ENCODE results near the gene PLXDC1. TPM values are rescaled to one million over a fixed set of nuclear protein-coding genes. Genes with fewer than 3 reads are reported as not detected.

The PLXDC1 gene
- total and polyA plus RNA-seq, 2 experiments from 2014 or later, result 0.28 to 0.91 TPM

DNA sequence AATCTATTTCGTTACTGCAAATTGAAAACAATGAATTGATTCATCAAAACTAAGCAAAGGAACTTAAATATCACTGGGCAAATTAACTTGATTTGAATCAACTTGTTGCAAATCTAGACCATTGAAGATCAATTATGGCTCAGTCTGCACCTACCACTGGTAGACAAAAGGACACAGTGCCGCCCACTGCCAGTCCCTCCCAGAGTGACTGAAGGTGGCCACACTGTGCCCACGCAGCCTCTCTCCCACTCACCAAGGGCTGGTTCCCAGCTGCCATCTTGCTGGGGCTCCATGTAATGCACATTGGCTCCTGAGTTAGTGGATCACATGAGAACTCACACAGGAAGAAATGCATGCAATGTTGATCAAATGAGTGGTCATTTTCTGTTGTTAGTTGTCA is 78.1 kb downstream of the PLXDC1 start (continued):
- TF ChIP-seq, protein P1, sequence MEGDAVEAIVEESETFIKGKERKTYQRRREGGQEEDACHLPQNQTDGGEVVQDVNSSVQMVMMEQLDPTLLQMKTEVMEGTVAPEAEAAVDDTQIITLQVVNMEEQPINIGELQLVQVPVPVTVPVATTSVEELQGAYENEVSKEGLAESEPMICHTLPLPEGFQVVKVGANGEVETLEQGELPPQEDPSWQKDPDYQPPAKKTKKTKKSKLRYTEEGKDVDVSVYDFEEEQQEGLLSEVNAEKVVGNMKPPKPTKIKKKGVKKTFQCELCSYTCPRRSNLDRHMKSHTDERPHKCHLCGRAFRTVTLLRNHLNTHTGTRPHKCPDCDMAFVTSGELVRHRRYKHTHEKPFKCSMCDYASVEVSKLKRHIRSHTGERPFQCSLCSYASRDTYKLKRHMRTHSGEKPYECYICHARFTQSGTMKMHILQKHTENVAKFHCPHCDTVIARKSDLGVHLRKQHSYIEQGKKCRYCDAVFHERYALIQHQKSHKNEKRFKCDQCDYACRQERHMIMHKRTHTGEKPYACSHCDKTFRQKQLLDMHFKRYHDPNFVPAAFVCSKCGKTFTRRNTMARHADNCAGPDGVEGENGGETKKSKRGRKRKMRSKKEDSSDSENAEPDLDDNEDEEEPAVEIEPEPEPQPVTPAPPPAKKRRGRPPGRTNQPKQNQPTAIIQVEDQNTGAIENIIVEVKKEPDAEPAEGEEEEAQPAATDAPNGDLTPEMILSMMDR (conservative IDR thresholded peaks at IDR 0.05; ENCODE audit: low read depth in 2 of 2), result no peak
- no peak for TF ChIP-seq JUNB (IDR thresholded peaks at IDR 0.05; ENCODE audit: unreplicated experiment)

DNA sequence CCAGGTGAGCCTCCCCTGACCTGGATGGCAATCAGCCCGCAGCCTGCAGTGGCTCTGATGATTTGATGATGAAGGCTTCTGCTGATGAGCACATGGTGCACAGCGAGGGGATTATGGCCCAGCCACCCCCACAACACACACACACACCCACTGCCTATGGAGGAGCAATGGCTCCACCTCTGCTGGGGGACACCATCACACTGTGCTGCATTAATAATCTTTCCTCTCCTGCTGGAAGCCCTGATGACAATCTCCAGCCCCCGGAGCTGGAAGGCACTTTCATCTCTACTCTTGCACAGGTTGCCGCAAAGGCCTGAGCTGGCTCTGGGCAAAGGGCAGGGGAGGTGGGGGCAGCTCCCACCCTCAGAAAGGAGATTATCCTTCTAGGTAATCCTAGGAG is 79.9 kb downstream of the PLXDC1 start:
- H3K27me3 Mint-ChIP-seq (ENCODE audit: insufficient read depth, low read depth, poor library complexity), result peaks cover 1% of the 10 kb centered on the region
- Histone ChIP-seq H4K20me1 (replicated peaks; ENCODE audit: insufficient read depth) (no peaks in the 10 kb centered on the region), H3K4me3 (no peak overlapping the region), H3K4me2 (no peak overlapping the region), H3K9me2 (ENCODE audit: insufficient read depth) (no peaks in the 10 kb centered on the region), H3K79me2 (replicated peaks; ENCODE audit: insufficient read depth) (no peaks in the 10 kb centered on the region), H3K27ac (ENCODE audit: low read depth) (no peak overlapping the region), H3K36me3 (ENCODE audit: insufficient read depth) (no peaks in the 10 kb centered on the region), H3F3A (replicated peaks; ENCODE audit: low read depth) (no peaks in the 10 kb centered on the region), H3K4me1 (ENCODE audit: insufficient read depth) (0 out of 2 replicates have a peak, but pooled peaks cover 3% of the 10 kb centered on the region), H3K27me3 (ENCODE audit: insufficient read depth) (no peaks in the 10 kb centered on the region), H2AFZ (no peak overlapping the region)
- no peak overlapping the region for H3K4me3 Mint-ChIP-seq
- peaks cover 16% of the 10 kb centered on the region; the same call in 2 of the 3 replicates for H3K4me1 Mint-ChIP-seq
- H3K36me3 Mint-ChIP-seq (ENCODE audit: low read depth), result no peaks in the 10 kb centered on the region
- ATAC-seq (no peak), DNase-seq (ENCODE audit: low spot score) (no peak)
- no peaks in the 10 kb centered on the region for H3K9me3 Mint-ChIP-seq
- no peak overlapping the region for H3K27ac Mint-ChIP-seq
- TF ChIP-seq ZNF114 (CRISPR knock-in tag; IDR thresholded peaks at IDR 0.05) (no peak), POLR2AphosphoS5 (IDR thresholded peaks at IDR 0.05; ENCODE audit: low read depth) (no peak), CREB1 (CRISPR knock-in tag; IDR thresholded peaks at IDR 0.05; ENCODE audit: low read depth) (no peak), NANOG (IDR thresholded peaks at IDR 0.05; ENCODE audit: borderline replicate concordance) (no peak), ZNF331 (CRISPR knock-in tag; IDR thresholded peaks at IDR 0.05; ENCODE audit: low read depth) (no peak), EZH2 (IDR thresholded peaks at IDR 0.05; ENCODE audit: low read depth, unreplicated experiment) (no peak), JUNB (IDR thresholded peaks at IDR 0.05; ENCODE audit: unreplicated experiment) (no peak), EZH2phosphoT487 (IDR thresholded peaks at IDR 0.05; ENCODE audit: unreplicated experiment) (no peak), STAT1 (IDR thresholded peaks at IDR 0.05; ENCODE audit: unreplicated experiment) (no peak)
- TF ChIP-seq, protein P1 (conservative IDR thresholded peaks at IDR 0.05; ENCODE audit: low read depth in 2 of 2), result no peak
- TF ChIP-seq, protein P2, sequence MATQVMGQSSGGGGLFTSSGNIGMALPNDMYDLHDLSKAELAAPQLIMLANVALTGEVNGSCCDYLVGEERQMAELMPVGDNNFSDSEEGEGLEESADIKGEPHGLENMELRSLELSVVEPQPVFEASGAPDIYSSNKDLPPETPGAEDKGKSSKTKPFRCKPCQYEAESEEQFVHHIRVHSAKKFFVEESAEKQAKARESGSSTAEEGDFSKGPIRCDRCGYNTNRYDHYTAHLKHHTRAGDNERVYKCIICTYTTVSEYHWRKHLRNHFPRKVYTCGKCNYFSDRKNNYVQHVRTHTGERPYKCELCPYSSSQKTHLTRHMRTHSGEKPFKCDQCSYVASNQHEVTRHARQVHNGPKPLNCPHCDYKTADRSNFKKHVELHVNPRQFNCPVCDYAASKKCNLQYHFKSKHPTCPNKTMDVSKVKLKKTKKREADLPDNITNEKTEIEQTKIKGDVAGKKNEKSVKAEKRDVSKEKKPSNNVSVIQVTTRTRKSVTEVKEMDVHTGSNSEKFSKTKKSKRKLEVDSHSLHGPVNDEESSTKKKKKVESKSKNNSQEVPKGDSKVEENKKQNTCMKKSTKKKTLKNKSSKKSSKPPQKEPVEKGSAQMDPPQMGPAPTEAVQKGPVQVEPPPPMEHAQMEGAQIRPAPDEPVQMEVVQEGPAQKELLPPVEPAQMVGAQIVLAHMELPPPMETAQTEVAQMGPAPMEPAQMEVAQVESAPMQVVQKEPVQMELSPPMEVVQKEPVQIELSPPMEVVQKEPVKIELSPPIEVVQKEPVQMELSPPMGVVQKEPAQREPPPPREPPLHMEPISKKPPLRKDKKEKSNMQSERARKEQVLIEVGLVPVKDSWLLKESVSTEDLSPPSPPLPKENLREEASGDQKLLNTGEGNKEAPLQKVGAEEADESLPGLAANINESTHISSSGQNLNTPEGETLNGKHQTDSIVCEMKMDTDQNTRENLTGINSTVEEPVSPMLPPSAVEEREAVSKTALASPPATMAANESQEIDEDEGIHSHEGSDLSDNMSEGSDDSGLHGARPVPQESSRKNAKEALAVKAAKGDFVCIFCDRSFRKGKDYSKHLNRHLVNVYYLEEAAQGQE (IDR thresholded peaks at IDR 0.05; ENCODE audit: unreplicated experiment), result no peak
- TF ChIP-seq, protein P3, sequence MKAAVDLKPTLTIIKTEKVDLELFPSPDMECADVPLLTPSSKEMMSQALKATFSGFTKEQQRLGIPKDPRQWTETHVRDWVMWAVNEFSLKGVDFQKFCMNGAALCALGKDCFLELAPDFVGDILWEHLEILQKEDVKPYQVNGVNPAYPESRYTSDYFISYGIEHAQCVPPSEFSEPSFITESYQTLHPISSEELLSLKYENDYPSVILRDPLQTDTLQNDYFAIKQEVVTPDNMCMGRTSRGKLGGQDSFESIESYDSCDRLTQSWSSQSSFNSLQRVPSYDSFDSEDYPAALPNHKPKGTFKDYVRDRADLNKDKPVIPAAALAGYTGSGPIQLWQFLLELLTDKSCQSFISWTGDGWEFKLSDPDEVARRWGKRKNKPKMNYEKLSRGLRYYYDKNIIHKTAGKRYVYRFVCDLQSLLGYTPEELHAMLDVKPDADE (IDR thresholded peaks at IDR 0.05), result no peak
